ENCODE data around the gene ZNF524.

ZNF524 gene

DNA sequence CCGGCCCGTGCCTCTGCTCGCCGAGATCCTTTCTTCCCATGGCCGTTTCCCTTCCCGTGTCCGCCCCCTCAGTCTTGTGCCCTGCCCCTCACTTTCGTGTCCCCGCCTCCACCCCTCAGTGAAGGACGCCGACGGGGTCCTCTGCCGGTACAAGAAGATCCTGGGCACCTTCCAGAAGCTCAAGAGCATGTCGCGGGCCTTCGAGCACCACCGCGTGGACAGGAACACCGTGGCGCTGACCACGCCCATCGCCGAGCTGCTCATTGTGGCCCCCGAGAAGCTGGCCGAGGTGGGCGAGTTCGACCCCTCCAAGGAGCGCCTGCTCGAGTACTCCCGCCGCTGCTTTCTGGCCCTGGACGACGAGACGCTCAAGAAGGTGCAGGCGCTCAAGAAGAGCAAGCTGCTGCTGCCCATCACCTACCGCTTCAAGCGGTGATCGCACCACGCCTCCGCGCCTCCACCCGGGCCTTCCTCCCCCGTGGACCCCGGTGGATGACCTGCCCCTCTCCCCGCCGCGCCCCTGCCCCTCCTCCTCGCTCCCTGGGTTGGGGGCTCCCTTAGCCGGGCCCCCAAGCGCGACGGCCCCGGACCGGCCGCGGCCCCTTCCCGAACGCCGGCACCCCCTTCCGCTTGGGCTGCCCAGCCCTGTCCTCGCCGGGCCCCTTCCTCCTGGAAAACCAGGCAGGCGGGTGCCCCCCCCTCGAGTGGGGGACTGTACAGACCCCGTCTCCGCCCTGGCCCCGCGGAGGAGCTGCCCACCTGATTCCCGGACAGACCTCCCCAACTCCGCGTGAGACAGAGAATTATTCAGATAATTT lies 52.4 kb downstream of the ZNF524 start:
- DNase-seq (ENCODE audit: extremely low read depth in 1 of 2, low read depth in 1 of 2), result no peak
